Activated CD4-positive, alpha-beta memory T cell treated with anti-CD3 and anti-CD28 coated beads, Interleukin-2, amount 10 ng/mL, durations not matched to agents 7 days and 5 days (primary cell): ENCODE measurements around the gene RAB14. TPM values are rescaled to one million over a fixed set of nuclear protein-coding genes. Genes with fewer than 3 reads are reported as not detected.
"Not testable (repeated sequence)": the region's sequence is repeated elsewhere in the genome, so short reads cannot be mapped to it uniquely, and the experiment has no call there.

Experiments
- CTCF ChIA-PET: fragments of 350-600 bp; sonication (Branson Sonifier 250); formaldehyde crosslinking; loops from one replicate; lab custom pipeline; 2021; ENCODE audit warnings: antibody characterized with exemption, inconsistent platforms; lab: Charles Lee
- POLR2A ChIA-PET: fragments of 350-600 bp; sonication (Branson Sonifier 250); formaldehyde crosslinking; loops from one replicate; lab custom pipeline; 2021; ENCODE audit warnings: antibody characterized with exemption; lab: Charles Lee
- DNase-seq: peaks from one replicate; pipeline ENCODE4 v3.0.0-alpha.2; 2020
- H3K27ac Mint-ChIP-seq: one replicate; pipeline ENCODE4 v1.8.0; 2021; ENCODE audit warnings: mild to moderate bottlenecking, mixed read lengths
- H3K27me3 Mint-ChIP-seq: one replicate; pipeline ENCODE4 v1.8.0; 2021; ENCODE audit warnings: mixed read lengths
- H3K36me3 Mint-ChIP-seq: one replicate; pipeline ENCODE4 v1.8.0; 2021; ENCODE audit warnings: low read depth, mixed read lengths
- H3K4me1 Mint-ChIP-seq: one replicate; pipeline ENCODE4 v1.8.0; 2021; ENCODE audit warnings: mixed read lengths
- H3K4me3 Mint-ChIP-seq: one replicate; pipeline ENCODE4 v1.8.0; 2021; ENCODE audit warnings: mild to moderate bottlenecking, mixed read lengths
- H3K9me3 Mint-ChIP-seq: one replicate; pipeline ENCODE4 v1.8.0; 2021; ENCODE audit warnings: mixed read lengths
- total RNA-seq, 2 experiments: library from RNA; stranded (reverse); gene quantifications; one replicate each; pipeline ENCODE4 v1.2.3, GENCODE V29; 2021

Gene RAB14
- total RNA-seq, 2 experiments from 2014 or later = 65.8 to 68.1 TPM

DNA sequence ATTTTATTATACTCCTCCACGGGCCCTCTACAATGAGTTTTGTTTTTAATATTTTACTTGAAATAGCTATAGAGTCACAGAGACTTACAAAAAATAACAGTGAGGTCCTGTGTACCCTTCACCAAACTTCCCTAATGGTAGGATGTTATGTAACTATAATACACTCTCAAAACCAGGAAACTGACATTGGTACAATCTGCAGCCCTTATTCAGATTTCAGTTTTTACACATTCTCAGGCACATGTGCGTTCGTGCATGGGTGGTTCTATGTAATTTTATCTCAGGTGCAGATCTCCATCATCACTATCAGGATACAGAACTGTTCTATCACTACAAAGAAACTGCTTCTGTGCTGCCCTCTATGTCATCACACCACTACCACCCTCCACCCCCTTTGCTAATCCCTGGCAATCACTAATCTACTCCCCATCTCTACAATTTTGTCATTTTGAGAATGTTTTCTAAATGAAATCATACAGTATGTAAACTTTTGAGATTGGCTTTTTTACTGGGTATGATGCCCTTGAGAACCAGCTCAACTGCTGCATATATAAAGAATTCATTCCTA is 16.4 kb downstream of the RAB14 start:
- H3K4me1 Mint-ChIP-seq = peaks cover 46% of the 10 kb centered on the region

DNA sequence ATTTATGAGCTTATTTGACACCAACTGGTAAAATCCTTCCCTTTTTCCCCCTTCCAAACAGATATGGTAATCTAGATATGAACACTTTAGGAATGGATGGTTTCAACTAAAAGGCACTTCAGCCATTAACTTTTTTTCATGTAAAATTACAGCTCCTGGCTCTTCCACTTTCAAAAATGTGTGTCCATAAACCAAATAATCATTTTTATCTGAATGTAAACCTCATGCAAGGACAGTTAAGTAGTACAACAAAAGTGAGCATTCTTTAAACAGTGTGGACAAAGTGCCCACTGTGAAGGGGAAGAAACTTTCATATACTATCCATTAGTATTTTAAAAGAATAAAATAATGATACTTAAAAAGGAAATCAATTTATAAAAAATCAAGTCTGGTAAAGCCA is 17.2 kb downstream of the RAB14 start:
- CTCF ChIA-PET = interaction anchor here (1.0 to 2.9 kb wide), 3 partner anchors 15 to 28 kb away, joined by 7 to 13 read pairs (median 8); no protein-coding TSS in a partner anchor
- DNase-seq = no peak
- Mint-ChIP-seq H3K4me3 (no peak overlapping the region), H3K4me1 (peaks cover 43% of the 10 kb centered on the region), H3K27me3 (no peaks in the 10 kb centered on the region), H3K27ac (no peak overlapping the region), H3K36me3 (peaks cover 59% of the 10 kb centered on the region), H3K9me3 (no peaks in the 10 kb centered on the region)
- POLR2A ChIA-PET = interaction anchor here (0.5 to 3.3 kb wide), 3 partner anchors 9 to 18 kb away, joined by 3 to 14 read pairs (median 7); partner anchors contain the start of gene RAB14

More for the DNA sequence above, 16.4 kb downstream of the RAB14 start:
- Mint-ChIP-seq H3K4me3 (no peak overlapping the region), H3K27ac (peak overlapping the region; percentile 2), H3K9me3 (no peaks in the 10 kb centered on the region), H3K36me3 (peaks cover 59% of the 10 kb centered on the region), H3K27me3 (no peaks in the 10 kb centered on the region)
- no peak for DNase-seq
- ChIA-PET POLR2A (interaction anchor here (1.3 to 3.3 kb wide), 4 partner anchors 10 to 17 kb away, joined by 3 to 14 read pairs (median 9); partner anchors contain the start of gene RAB14), CTCF (interaction anchor here (1.4 to 2.9 kb wide), 4 partner anchors 9 to 22 kb away, joined by 3 to 13 read pairs (median 6); no protein-coding TSS in a partner anchor)

DNA sequence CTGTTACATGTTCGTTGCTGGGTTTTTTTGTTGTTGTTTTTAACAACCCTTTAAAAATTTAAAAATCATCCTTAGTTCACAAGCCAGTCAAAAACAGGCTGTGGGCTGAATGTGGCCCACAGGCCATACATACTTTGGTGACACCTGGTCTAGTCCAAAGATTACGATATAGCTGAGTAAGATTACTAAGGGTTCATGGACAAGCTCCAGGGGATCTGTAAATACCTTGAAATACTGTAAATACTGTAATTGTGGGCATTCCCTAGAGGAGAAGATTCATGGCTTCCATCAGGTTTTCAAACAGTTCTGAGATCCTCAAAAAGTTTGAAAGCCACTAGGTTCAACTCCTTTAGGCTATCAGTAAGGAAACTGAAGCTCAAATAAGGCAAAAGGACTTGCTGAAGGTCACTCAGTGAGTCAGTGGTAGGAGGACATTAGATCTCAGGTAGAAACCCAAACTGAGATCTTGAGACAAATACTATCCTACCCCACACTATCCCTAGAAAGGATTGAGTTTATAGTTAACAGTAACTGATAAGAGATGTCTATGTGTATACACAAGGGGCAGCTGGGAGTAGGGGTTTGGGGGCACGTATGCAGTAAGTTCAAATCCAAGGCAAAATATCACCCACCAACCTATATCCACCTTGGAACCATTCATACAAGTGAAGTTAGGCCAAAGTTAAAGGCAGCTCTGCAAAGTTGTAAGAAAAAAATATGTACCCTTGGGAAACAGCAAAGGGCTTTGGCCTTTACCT is 17.8 kb downstream of the RAB14 start:
- Mint-ChIP-seq H3K4me3 (no peak overlapping the region), H3K27ac (no peak overlapping the region)
- POLR2A ChIA-PET = interaction anchor here (1.4 to 3.3 kb wide), 2 partner anchors 8 to 18 kb away, joined by 7 to 14 read pairs; partner anchors contain the start of gene RAB14

DNA sequence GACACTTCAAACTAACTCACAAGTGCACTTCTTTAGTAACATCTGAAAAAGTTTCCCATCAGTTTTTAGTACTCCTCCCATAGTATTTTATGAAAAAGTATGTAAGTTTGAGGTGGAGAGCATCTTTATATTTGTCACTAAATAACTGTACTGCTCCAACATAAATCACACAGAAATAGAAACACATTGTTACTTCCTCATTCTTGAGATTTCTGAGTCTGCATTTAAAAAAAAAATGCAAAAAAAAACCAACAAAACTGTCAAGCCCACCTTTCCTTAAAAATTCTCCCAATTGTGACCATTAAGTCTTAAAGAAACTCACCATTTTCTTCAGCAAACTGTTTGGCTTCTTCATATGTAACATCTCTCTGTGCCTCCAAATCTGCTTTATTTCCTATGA is 18.7 kb downstream of the RAB14 start:
- Mint-ChIP-seq H3K4me1 (peaks cover 39% of the 10 kb centered on the region), H3K27ac (no peak overlapping the region), H3K9me3 (no peaks in the 10 kb centered on the region), H3K36me3 (peaks cover 63% of the 10 kb centered on the region), H3K4me3 (no peak overlapping the region), H3K27me3 (no peaks in the 10 kb centered on the region)
- ChIA-PET POLR2A (no interaction called here), CTCF (interaction anchor here (1.6 kb wide), 1 partner anchor 29 kb away, joined by 7 read pairs; no protein-coding TSS in a partner anchor)
- DNase-seq = no peak

More for the DNA sequence above, 17.8 kb downstream of the RAB14 start:
- CTCF ChIA-PET = interaction anchor here (1.0 to 2.9 kb wide), 3 partner anchors 15 to 29 kb away, joined by 7 to 13 read pairs (median 8); no protein-coding TSS in a partner anchor
- Mint-ChIP-seq H3K27me3 (no peaks in the 10 kb centered on the region), H3K9me3 (no peaks in the 10 kb centered on the region), H3K4me1 (peaks cover 41% of the 10 kb centered on the region), H3K36me3 (peaks cover 56% of the 10 kb centered on the region)
- DNase-seq = no peak

DNA sequence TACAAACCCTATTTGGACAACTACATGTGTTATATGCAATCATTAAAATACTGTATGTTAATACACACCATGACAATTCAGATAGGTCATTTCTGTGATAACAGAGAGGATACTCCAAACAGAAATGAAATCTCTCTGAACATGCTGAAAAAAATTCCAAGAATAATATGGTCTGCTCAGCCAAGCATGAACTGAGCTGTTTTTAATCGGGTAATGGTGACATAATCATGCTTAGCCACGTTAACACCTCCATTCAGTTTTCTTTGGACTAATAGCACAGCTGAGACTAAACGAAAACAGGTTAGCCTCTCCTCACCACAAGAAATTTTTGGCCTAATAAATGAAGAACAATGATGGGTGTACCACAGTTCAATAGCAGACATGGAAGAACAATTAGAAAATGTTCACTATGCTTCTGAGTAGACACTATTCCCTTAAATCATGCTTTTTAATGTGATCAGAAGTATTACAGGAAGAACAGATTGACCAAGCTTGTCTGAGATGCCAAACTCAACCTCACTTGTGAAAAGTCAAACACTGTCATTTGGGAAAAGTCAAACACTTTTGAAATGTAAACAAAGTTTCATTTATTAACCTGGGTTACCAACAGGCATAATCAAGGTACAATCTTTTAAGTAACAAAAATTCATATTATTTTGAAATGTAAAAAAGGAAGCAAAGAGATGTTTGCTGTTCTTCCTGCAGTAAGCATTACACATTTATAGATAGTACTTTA is 19.4 kb downstream of the RAB14 start:
- DNase-seq = no peak
- POLR2A ChIA-PET = interaction anchor here (1.2 kb wide), 1 partner anchor 10 kb away, joined by 3 read pairs; no protein-coding TSS in a partner anchor
- no peaks in the 10 kb centered on the region for H3K9me3 Mint-ChIP-seq
- CTCF ChIA-PET = no interaction called here
- H3K27me3 Mint-ChIP-seq = no peaks in the 10 kb centered on the region
- no peak overlapping the region for H3K4me3 Mint-ChIP-seq
- no peak overlapping the region for H3K27ac Mint-ChIP-seq
- H3K4me1 Mint-ChIP-seq = peaks cover 33% of the 10 kb centered on the region
- H3K36me3 Mint-ChIP-seq = peaks cover 70% of the 10 kb centered on the region

DNA sequence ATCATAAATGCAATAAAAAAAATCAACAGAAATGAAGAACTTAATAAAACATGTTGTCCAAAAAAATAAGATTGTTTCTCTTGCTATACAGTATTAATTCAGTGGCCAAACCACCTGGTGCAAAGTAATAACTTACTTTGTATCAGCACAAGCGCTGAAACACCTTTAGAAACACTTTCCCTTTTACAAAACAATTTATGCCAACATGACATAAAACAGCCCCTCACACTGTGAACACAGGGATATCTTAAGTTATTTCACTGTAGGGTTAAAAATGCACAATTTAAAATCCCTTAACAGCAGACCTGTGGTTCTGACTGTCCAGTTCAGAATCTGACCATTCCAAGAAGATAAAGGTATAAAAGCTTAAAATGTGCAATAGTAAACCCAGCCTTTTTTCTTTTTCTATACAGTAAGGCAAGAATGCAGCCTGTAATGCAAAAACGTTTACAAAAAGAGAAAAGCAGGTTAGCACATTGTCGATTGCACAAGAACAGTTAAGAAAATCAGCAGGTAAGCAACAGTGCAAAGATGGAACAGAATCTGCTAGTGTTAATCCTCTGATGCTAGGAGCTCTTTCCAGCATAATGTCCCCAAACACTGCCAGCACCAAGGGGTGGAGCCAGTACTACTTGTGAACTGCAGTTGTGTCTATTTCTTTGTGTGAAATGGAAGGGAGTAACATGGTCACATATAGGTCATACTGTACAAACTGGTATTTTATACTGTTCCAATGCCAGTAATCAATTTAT is 21.6 kb downstream of the RAB14 start:
- Mint-ChIP-seq H3K4me3 (no peak overlapping the region), H3K27me3 (no peaks in the 10 kb centered on the region), H3K36me3 (peaks cover 74% of the 10 kb centered on the region), H3K27ac (no peak overlapping the region), H3K9me3 (no peaks in the 10 kb centered on the region), H3K4me1 (peaks cover 16% of the 10 kb centered on the region)
- POLR2A ChIA-PET = interaction anchor here (0.8 to 1.0 kb wide), 2 partner anchors 8 to 11 kb away, joined by 3 to 4 read pairs; no protein-coding TSS in a partner anchor
- CTCF ChIA-PET = no interaction called here
- no peak for DNase-seq

DNA sequence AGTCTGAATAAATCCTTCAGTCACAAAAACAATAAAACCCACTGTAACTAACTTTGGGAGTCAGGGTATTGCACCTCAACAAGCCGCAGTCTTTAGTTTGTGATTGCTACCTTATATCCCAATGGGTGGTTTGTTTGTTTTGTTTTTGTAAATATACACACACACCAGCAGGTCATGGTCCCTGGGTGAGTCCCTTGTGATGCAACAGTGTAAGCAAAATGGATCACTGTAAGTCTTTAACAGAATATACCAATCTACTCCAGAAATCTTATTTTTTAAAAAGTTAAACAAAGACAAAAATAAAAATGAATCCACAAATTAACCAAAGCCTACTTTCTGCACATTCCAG is 22.3 kb downstream of the RAB14 start:
- H3K4me3 Mint-ChIP-seq, DNase-seq, CTCF ChIA-PET, H3K27ac Mint-ChIP-seq, H3K27me3 Mint-ChIP-seq, POLR2A ChIA-PET, H3K9me3 Mint-ChIP-seq: not testable (repeated sequence)
- peaks cover 77% of the 10 kb centered on the region for H3K36me3 Mint-ChIP-seq
- peaks cover 11% of the 10 kb centered on the region for H3K4me1 Mint-ChIP-seq

DNA sequence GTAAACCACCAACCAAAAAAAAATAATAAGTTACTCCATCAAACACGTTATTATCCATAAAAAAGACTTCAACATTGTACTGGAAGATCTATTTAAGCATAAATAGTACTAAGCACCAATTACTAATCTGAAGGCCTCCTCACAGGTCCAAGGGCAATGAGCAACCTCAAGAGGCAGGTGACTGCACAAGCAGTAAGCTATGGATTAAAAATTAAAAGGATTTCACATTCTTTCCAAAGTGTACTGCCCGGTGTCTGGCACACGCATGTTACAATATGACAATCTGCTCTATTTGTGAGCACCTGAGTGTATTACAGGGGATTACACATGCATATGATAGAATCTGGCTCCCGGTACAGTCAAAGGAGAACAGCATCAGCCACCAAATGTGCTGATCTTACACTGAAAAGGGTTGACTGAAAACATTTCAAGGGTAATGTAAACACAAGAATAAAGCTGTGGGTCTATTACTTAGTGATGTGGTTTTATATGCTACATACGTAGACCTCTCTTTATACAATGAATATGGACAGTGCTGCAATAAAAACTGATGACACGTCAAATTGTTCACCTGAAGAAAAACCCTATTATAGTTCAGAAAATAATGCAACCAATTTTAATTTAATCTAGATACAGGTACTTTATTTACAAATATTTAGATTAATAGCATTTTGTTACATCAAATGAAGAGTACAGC is 22.8 kb downstream of the RAB14 start:
- H3K4me3 Mint-ChIP-seq = no peak overlapping the region
- POLR2A ChIA-PET = no interaction called here
- peaks cover 11% of the 10 kb centered on the region for H3K4me1 Mint-ChIP-seq
- H3K9me3 Mint-ChIP-seq = no peaks in the 10 kb centered on the region
- no peak overlapping the region for H3K27ac Mint-ChIP-seq
- CTCF ChIA-PET = no interaction called here
- no peaks in the 10 kb centered on the region for H3K27me3 Mint-ChIP-seq
- DNase-seq = no peak
- peaks cover 78% of the 10 kb centered on the region for H3K36me3 Mint-ChIP-seq

DNA sequence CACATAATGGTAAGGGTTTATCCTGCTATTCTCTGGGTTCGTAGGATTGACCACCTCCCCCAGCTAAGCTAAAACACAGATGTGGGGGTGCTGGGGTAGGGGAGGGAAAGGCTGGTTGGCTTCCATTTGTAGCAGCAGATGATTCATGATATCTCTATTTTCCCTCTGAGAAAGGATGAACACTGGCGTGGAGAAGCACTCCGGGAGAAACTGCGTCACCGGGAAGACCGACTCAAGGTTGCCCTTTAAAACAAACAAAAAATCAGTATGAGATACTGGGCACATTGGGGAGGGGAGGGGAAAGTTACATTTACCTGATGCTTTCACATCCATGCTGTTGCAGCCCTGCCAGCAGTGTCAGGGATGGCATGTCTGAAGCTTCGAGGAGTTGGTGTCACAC is 28.2 kb downstream of the RAB14 start:
- CTCF ChIA-PET = no interaction called here
- POLR2A ChIA-PET = interaction anchor here (1.2 kb wide), 1 partner anchor 17 kb away, joined by 4 read pairs; no protein-coding TSS in a partner anchor
- H3K36me3 Mint-ChIP-seq = peaks cover 92% of the 10 kb centered on the region
- DNase-seq = no peak
- H3K27ac Mint-ChIP-seq = no peak overlapping the region
- no peak overlapping the region for H3K4me3 Mint-ChIP-seq
- no peaks in the 10 kb centered on the region for H3K9me3 Mint-ChIP-seq
- no peaks in the 10 kb centered on the region for H3K27me3 Mint-ChIP-seq
- H3K4me1 Mint-ChIP-seq = peaks cover 3% of the 10 kb centered on the region

DNA sequence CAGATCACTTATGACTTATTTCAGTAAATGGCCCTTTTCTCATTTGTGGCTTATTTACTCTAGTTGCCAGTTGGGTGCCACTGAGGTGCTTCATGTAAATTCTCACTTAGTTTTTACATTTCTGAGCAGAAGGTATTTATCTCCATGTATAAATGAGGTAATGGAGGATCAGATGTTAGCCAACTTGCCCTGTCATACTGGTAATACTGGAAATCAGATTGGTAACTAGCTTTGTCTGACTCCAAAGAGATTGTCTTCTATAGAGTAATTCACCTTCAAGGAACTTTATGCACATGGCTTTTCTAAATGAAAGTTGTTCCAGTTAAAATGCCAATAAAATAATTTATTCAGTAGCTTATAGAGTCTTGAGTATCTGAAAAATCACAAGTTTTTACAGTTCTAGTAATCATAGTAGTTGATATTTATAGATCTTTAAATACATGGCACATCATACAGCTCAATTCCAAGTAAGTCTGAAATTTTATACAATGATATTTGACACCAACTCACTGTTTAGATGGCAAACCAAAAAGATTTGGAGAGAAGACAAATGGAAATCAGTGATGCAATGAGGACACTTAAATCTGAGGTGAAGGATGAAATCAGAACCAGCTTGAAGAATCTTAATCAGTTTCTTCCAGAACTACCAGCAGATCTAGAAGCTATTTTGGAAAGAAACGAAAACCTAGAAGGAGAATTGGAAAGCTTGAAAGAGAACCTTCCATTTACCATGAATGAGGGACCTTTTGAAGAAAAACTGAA is 28.8 kb downstream of the RAB14 start:
- Mint-ChIP-seq H3K4me1 (peaks cover 6% of the 10 kb centered on the region), H3K9me3 (no peaks in the 10 kb centered on the region), H3K27me3 (no peaks in the 10 kb centered on the region), H3K36me3 (peaks cover 92% of the 10 kb centered on the region), H3K4me3 (no peak overlapping the region), H3K27ac (no peak overlapping the region)
- ChIA-PET POLR2A (interaction anchor here (1.1 to 2.4 kb wide), 3 partner anchors 9 to 51 kb away, joined by 3 to 8 read pairs (median 4); no protein-coding TSS in a partner anchor), CTCF (no interaction called here)
- DNase-seq = no peak

DNA sequence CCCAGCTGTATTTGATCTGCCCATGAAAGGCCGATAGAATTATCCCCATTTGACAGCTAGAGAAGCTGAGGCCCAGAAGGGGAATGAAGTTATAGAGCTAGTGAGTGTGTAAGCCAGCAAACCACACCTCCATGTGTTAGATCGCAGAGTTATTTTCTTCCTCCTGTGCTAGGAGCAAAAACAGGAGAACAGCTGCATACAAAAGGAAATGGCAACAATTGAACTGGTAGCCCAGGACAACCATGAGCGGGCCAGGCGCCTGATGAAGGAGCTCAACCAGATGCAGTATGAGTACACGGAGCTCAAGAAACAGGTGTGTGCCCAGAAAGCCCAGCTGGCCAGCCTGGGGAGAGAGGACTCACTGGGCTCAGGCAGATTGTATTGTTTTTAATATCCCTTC is 30.4 kb downstream of the RAB14 start:
- peaks cover 6% of the 10 kb centered on the region for H3K4me1 Mint-ChIP-seq
- H3K36me3 Mint-ChIP-seq = peaks cover 91% of the 10 kb centered on the region
- no peak overlapping the region for H3K4me3 Mint-ChIP-seq
- ChIA-PET CTCF (no interaction called here), POLR2A (interaction anchor here (0.9 to 2.4 kb wide), 3 partner anchors 10 to 51 kb away, joined by 3 to 8 read pairs (median 3); no protein-coding TSS in a partner anchor)
- no peak overlapping the region for H3K27ac Mint-ChIP-seq
- no peaks in the 10 kb centered on the region for H3K27me3 Mint-ChIP-seq
- H3K9me3 Mint-ChIP-seq = no peaks in the 10 kb centered on the region
- no peak for DNase-seq
